Measurements from ENCODE around the gene HNRNPC. TPM values are rescaled to one million over a fixed set of nuclear protein-coding genes. Genes with fewer than 3 reads are reported as not detected.

HNRNPC gene
- total RNA-seq, 1 donor from 2014 or later = 669 TPM

DNA sequence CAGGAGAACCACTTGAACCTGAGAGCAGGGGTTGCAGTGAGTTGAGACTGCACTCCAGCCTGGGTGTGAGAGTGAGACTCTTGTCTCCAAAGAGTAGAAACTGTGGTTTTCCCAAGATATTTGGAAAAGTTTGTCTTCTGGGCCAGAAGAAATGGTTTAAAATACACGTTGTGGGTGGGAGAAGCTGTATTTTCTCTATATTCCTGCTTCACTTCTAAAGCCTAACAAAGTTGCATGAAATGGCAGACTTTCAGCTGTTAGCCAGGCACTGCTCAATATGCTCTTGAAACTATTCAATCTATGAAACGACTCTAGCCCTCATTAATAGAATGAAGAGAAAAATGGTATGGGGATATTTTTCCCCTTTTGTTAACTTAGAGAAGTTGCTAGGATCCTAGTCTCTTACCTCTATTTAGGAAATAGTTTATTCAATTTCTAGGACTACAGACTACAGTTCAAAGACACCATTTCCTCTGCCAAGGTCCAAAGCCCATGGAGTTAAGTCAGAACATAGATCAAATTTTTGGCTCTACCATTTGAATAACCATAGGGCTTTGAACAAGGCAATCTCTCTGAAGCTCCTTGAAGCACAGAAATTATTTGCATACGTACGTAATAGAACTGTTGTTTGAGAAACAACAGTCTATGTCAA lies 64.1 kb downstream of the HNRNPC start:
- Mint-ChIP-seq H3K27ac (no peak overlapping the region), H3K36me3 (peaks cover 28% of the 10 kb centered on the region), H3K4me3 (no peak overlapping the region), H3K4me1 (no peaks in the 10 kb centered on the region), H3K9me3 (no peaks in the 10 kb centered on the region), H3K27me3 (ENCODE audit: low read depth) (no peaks in the 10 kb centered on the region)
- DNase-seq (ENCODE audit: low spot score in 2 of 2, unreplicated experiment in 2 of 2) = no peak
- TF ChIP-seq CTCF (IDR thresholded peaks at IDR 0.05; ENCODE audit: unreplicated experiment) = no peak

DNA sequence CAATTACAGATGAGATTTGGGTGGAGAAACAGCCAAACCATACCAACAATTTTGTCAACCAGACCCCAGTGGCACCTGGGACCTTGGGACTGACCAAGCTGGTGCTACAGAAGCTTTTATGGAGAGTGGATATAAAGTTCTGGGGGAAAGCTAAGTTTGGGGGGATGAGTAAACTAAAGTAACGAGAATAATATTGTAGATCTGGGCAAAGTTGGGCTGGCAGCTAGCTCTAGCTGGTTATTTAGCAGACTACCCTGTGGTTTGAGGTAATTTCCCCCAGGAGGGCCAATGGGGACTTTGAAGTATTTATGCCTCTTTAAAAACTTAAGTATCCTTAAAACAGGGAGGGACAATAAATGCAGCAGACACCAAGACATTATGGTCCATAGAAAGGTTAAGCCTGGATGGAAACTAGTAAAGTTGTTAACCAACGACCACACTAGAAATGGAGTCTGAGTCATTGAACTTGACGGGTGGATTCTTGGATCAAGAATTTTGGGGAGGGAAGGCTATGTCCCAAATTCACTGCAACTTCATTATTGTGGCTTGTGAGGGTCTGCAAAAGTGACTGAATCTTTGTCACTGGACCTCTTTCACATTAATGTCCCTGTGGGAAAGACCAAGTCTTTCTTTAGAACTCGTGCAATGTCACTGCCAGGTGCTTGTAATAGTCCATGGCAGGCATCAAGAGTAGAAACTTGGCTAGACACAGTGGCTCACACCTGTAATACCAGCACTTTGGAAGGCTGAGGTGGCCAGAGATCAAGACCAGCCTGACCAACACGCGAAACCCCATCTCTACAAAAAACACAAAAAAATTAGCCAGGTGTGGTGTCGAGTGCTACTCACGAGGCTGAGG lies 64.8 kb downstream of the HNRNPC start:
- no peak for DNase-seq (ENCODE audit: low spot score in 2 of 2, unreplicated experiment in 2 of 2)
- H3K27ac Mint-ChIP-seq = peak overlapping the region; percentile 62
- no peak overlapping the region for H3K4me3 Mint-ChIP-seq
- H3K4me1 Mint-ChIP-seq = no peaks in the 10 kb centered on the region
- no peaks in the 10 kb centered on the region for H3K9me3 Mint-ChIP-seq
- no peaks in the 10 kb centered on the region for H3K27me3 Mint-ChIP-seq (ENCODE audit: low read depth)
- TF ChIP-seq CTCF (IDR thresholded peaks at IDR 0.05; ENCODE audit: unreplicated experiment) = no peak
- H3K36me3 Mint-ChIP-seq = peaks cover 23% of the 10 kb centered on the region

DNA sequence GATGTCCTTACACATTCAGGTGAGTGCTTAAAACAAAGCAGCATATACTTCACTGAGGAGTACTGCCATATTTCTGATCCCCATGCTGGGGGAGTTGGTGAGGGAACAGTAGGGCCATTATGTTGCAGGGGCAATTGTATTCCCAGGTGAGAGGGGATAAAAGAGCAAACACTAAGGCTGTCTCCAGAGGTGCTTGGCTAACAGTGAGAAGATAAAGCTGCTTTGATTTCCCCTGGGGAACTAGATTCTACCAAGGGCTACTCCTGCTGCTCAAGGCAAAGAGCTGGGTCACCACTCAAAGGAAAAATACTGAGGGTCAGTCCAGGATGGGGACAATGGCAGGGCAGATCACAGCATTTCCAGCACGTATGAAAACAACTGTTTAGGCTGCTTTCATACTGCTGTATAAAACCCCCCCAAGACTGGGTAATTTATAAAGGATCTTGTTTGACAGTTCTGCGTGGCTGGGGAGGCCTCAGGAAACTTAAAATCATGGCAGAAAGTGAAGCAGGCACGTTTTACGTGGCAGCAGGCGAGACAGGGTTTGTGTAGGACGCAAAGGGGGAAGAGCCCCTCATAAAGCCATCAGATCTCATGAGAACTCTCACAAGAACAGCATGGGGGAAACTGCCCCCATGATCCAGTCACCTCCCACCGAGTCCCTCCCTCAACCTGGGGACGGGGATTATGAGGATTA lies 65.6 kb downstream of the HNRNPC start:
- Mint-ChIP-seq H3K27ac (peak overlapping the region; percentile 62), H3K4me3 (no peak overlapping the region), H3K4me1 (no peaks in the 10 kb centered on the region), H3K27me3 (ENCODE audit: low read depth) (no peaks in the 10 kb centered on the region), H3K9me3 (no peaks in the 10 kb centered on the region), H3K36me3 (peaks cover 20% of the 10 kb centered on the region)
- no peak for DNase-seq (ENCODE audit: low spot score in 2 of 2, unreplicated experiment in 2 of 2)
- TF ChIP-seq CTCF (IDR thresholded peaks at IDR 0.05; ENCODE audit: unreplicated experiment) = no peak

- Mint-ChIP-seq H3K27ac (no peak overlapping the region), H3K4me1 (no peaks in the 10 kb centered on the region), H3K9me3 (peaks cover 4% of the 10 kb centered on the region), H3K27me3 (ENCODE audit: low read depth) (no peaks in the 10 kb centered on the region), H3K36me3 (peaks cover 17% of the 10 kb centered on the region), H3K4me3 (no peak overlapping the region)
- no peak for TF ChIP-seq CTCF (IDR thresholded peaks at IDR 0.05; ENCODE audit: unreplicated experiment)
- DNase-seq (ENCODE audit: low spot score in 2 of 2, unreplicated experiment in 2 of 2) = no peak
These were observed 66.5 kb downstream of the HNRNPC start for GRCh38 chr14:21202463-21203358.
